ENCODE results near the gene UBAP2L. TPM values are rescaled to one million over a fixed set of nuclear protein-coding genes. Genes with fewer than 3 reads are reported as not detected.
"Not testable (repeated sequence)": the region's sequence is repeated elsewhere in the genome, so short reads cannot be mapped to it uniquely, and the experiment has no call there.

UBAP2L gene
- total RNA-seq, 4 donors from 2014 or later = 48.9 to 169 (median 71.2) TPM

DNA sequence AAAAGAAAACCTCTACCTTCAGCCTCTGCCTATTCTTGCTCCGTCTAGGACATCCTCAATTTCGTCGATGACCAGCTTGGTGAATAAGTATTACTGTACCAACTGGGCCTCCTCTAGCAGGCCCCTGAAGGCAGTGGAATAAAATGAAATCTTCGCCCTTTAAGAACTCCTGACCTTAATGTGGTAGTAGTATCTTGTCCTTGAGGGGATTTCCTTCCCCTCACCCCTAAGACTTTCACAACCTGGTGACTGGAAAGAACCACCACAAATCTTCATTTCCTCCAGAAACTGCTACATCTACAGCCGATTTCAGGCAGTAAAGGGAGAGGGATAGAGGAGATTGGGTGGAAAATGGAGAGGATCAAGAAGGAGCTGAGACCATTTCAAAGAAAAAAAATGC, 50.1 kb downstream of the UBAP2L start:
- H3K27ac ChIP-seq = no peak overlapping the region
- peaks cover 0 to 20% (median 3%) of the 10 kb centered on the region in 4 donors for H3K4me1 ChIP-seq
- peaks cover 0 to 57% (median 3%) of the 10 kb centered on the region in 3 donors for H3K36me3 ChIP-seq
- no peaks in the 10 kb centered on the region for H3K9me3 ChIP-seq
- TF ChIP-seq CTCF (IDR thresholded peaks at IDR 0.05) (no peak), POLR2A (IDR thresholded peaks at IDR 0.05) (no peak)
- no peak overlapping the region for H3K4me3 ChIP-seq
- no peaks in the 10 kb centered on the region for H3K27me3 ChIP-seq
- DNase-seq = no peak

GRCh38 chr1:154272217-154272998, 51.7 kb downstream of the UBAP2L start, which contains the start of gene HAX1:
Gene HAX1 (plus strand): TSS chr1:154272629. CDS start chr1:154272724, 95 bp downstream.
- peak within 1 kb of the TSS; percentile 83 to 91 (median 86) for H3K27ac ChIP-seq
- H3K4me3 ChIP-seq = peak within 1 kb of the TSS; percentile 73 to 87 (median 80)
- H3K9me3 ChIP-seq = no peaks in the 10 kb centered on the region
- peak; percentile 90 to 99 (median 96) for DNase-seq
- peaks cover 0 to 20% (median 3%) of the 10 kb centered on the region in 4 donors for H3K4me1 ChIP-seq
- H3K36me3 ChIP-seq = peaks cover 0 to 45% (median 3%) of the 10 kb centered on the region in 3 donors
- H3K27me3 ChIP-seq = no peaks in the 10 kb centered on the region
- TF ChIP-seq POLR2A (IDR thresholded peaks at IDR 0.05) (peak; percentile 49 to 52), CTCF (IDR thresholded peaks at IDR 0.05) (peak; percentile 71 to 91 (median 81))

DNA sequence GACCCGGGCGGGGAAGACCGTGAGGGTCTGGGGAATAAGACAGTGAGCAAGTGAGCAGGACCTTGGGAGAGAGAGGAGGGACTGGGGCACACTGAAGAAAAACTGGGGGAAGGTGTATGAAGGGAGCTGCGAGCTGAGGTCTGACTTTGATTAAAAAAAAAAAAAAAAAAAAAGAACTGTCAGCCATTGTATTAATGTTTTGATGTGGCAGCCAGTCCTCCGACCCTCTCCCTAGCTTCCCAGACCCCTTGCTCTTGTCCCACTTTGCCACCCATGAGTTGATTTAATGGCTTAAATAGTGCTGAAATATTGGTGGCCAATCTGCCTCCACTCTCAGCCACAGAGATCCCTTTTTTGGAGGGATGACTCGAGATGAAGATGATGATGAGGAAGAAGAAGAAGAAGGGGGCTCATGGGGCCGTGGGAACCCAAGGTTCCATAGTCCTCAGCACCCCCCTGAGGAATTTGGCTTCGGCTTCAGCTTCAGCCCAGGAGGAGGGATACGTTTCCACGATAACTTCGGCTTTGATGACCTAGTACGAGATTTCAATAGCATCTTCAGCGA, 52.3 kb downstream of the UBAP2L start:
- TF ChIP-seq POLR2A (IDR thresholded peaks at IDR 0.05) = no peak
- no peak for TF ChIP-seq CTCF (IDR thresholded peaks at IDR 0.05)
- peaks cover 0 to 40% (median 3%) of the 10 kb centered on the region in 3 donors for H3K36me3 ChIP-seq
- peaks cover 0 to 20% (median 3%) of the 10 kb centered on the region in 4 donors for H3K4me1 ChIP-seq
- DNase-seq = no peak
- H3K9me3 ChIP-seq = no peaks in the 10 kb centered on the region
- H3K27me3 ChIP-seq = no peaks in the 10 kb centered on the region
- H3K4me3 ChIP-seq = peak overlapping the region; percentile 73 to 87 (median 80)
- H3K27ac ChIP-seq = peak overlapping the region; percentile 83 to 91 (median 86)

- no peak for DNase-seq
- H3K27me3 ChIP-seq = no peaks in the 10 kb centered on the region
- no peak overlapping the region for H3K4me3 ChIP-seq
- H3K9me3 ChIP-seq = no peaks in the 10 kb centered on the region
- peaks cover 0 to 16% (median 0%) of the 10 kb centered on the region in 3 donors for H3K36me3 ChIP-seq
- TF ChIP-seq POLR2A (IDR thresholded peaks at IDR 0.05) = no peak
- peak in 3 of 6 experiments; percentile 6 to 26 (median 20) for TF ChIP-seq CTCF (IDR thresholded peaks at IDR 0.05)
- H3K27ac ChIP-seq = no peak overlapping the region
- peaks cover 0 to 15% (median 3%) of the 10 kb centered on the region in 4 donors for H3K4me1 ChIP-seq
Observed at GRCh38 chr1:154276797-154277196, 56.0 kb downstream of the UBAP2L start.

GRCh38 chr1:154287591-154287990, 66.8 kb downstream of the UBAP2L start:
- H3K36me3 ChIP-seq, H3K27me3 ChIP-seq, DNase-seq, H3K9me3 ChIP-seq, H3K27ac ChIP-seq, H3K4me3 ChIP-seq, H3K4me1 ChIP-seq: not testable (repeated sequence)

DNA sequence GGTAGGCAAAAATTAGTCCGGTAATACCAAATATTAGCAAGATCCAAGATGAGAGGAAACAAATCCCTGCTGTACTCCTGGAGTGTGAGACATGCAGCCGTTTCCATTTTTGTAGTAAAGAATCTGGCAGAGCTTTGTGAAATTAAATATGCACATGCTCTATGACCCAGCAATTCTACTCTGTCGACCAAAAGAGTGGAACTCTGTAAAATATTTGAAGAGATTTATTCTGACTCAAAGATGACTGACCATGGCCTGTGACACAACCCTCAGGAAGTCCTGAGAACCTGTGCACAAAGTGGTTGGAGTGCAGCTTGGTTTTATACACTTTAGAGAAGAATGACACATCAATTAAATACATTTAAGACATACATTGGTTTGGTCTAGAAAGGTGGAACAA, 67.9 kb downstream of the UBAP2L start:
- H3K4me1 ChIP-seq = no peaks in the 10 kb centered on the region
- H3K27ac ChIP-seq = no peak overlapping the region
- no peak overlapping the region for H3K4me3 ChIP-seq
- H3K27me3 ChIP-seq = no peaks in the 10 kb centered on the region
- no peak for DNase-seq
- no peaks in the 10 kb centered on the region for H3K36me3 ChIP-seq
- no peak for TF ChIP-seq CTCF (IDR thresholded peaks at IDR 0.05)
- TF ChIP-seq POLR2A (IDR thresholded peaks at IDR 0.05) = no peak
- no peaks in the 10 kb centered on the region for H3K9me3 ChIP-seq

Data from Peyer's patch (tissue), 4 donors.